ENCODE results near the gene PAIP2. TPM values are rescaled to one million over a fixed set of nuclear protein-coding genes. Genes with fewer than 3 reads are reported as not detected.

The PAIP2 gene
- polyA plus RNA-seq, 1 of the 3 experiments (the other 2 are of a cell fraction) = 73.2 TPM

DNA sequence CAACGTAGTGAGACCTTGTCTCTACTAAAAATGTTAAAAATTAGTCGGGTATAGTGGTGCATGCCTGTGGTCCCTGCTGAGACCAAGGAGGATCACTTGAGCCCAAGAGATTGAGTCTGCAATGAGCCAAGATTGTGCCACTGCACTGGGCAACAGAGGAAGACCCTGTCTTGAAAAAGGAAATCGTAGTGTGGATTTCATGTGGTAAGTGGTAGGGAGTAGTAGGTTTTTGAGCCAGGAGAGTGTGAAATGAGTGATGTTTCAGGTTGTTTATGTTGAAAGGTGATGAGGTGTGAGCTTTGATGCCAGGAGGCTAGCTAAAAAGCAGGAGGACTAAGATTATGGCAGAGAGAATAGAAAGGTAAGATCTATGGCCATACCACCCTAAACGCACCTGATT lies 42.2 kb upstream of the PAIP2 start:
- peaks cover 10 to 17% of the 10 kb centered on the region in 2 experiments; a peak in 3 of 4 replicates for H3K4me1 ChIP-seq (ENCODE audit: control insufficient read depth in 1 of 2, insufficient read depth in 2 of 2, low read depth in 1 of 2, low read length in 1 of 2)
- H3K9ac ChIP-seq = no peak overlapping the region
- H3K79me2 ChIP-seq (ENCODE audit: insufficient read depth) = peaks cover 100% of the 10 kb centered on the region
- no peaks in the 10 kb centered on the region for H3K36me3 ChIP-seq (replicated peaks in 1 of 2; ENCODE audit: control insufficient read depth in 1 of 2, insufficient read depth in 2 of 2, low read length in 1 of 2)
- WGBS (ENCODE audit: low lambda C conversion rate) = 62% methylated on average over 4 of the region's 4 CpGs
- H3K27me3 ChIP-seq (ENCODE audit: insufficient read depth) = no peaks in the 10 kb centered on the region
- H3K27ac ChIP-seq (ENCODE audit: low read depth in 2 of 2, low read length in 1 of 2) = no peak overlapping the region
- no peak overlapping the region for H3K4me3 ChIP-seq (ENCODE audit: low read depth in 2 of 2, low read length in 1 of 2)
- no peaks in the 10 kb centered on the region for H3K9me3 ChIP-seq
- CTCF ChIA-PET = interaction anchor here (0.9 to 1.3 kb wide), 2 partner anchors 21 to 23 kb away, joined by 5 read pairs; no protein-coding TSS in a partner anchor
- H3K4me2 ChIP-seq = no peak overlapping the region
- peaks cover 100% of the 10 kb centered on the region for H4K20me1 ChIP-seq (ENCODE audit: insufficient read depth)
- H3F3A ChIP-seq (replicated peaks; ENCODE audit: insufficient read depth) = peaks cover 20% of the 10 kb centered on the region
- TF ChIP-seq RCOR1 (IDR thresholded peaks at IDR 0.05; ENCODE audit: low read length) (no peak), JUND (IDR thresholded peaks at IDR 0.05) (no peak), YY1 (IDR thresholded peaks at IDR 0.05; ENCODE audit: low read depth) (no peak), ELF1 (IDR thresholded peaks at IDR 0.05) (no peak), MXI1 (IDR thresholded peaks at IDR 0.05; ENCODE audit: low read depth, low read length) (no peak), GABPA (IDR thresholded peaks at IDR 0.05; ENCODE audit: low read depth) (no peak), GATA2 (CRISPR knock-in tag; IDR thresholded peaks at IDR 0.05) (no peak), RXRA (IDR thresholded peaks at IDR 0.05; ENCODE audit: borderline replicate concordance, low read depth) (no peak)
- no peak overlapping the region for H2AFZ ChIP-seq (ENCODE audit: low read depth)
- no peak for DNase-seq
- H3K9me2 ChIP-seq = no peaks in the 10 kb centered on the region
- POLR2A ChIA-PET = no interaction called here

DNA sequence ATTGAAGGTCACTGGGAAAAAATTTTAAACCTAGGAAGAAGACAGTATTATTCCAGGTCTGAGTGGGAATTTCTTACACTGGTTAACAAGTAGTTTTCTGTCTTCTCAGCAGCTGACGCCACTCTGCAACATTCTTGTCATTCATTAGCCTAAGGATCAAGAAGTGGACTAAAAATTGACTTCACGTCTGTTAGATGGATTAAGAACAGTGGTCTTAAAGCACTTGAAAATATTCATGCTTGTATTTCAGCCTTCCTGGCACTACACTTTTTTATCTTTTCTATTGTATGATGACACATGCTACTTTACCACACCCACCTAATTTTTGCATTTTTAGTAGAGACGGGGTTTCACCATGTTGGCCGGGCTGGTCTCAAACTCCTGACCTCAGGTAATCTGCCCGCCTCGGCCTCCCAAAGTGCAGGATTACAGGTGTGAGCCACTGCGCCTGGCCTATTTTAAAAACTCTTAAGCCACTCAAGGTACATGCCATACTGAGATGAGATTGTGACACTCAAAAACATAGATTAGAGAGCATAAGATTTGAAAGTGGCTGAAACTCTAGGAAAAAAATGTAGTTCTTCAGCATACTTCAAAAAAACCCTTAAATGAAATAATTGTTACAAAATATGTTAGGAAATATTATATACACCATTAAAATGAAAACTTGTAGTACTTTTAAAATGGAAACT lies 39.7 kb upstream of the PAIP2 start:
- H3K4me3 ChIP-seq (ENCODE audit: low read depth in 2 of 2, low read length in 1 of 2) = no peak overlapping the region
- ChIA-PET CTCF (interaction anchor here (1.2 kb wide), 1 partner anchor 22 kb away, joined by 3 read pairs; no protein-coding TSS in a partner anchor), POLR2A (interaction anchor here (1.5 kb wide), 1 partner anchor 40 kb away, joined by 3 read pairs; the partner anchor contains the start of gene PAIP2)
- peaks cover 100% of the 10 kb centered on the region for H4K20me1 ChIP-seq (ENCODE audit: insufficient read depth)
- H3K9me2 ChIP-seq = no peaks in the 10 kb centered on the region
- DNase-seq = no peak
- no peaks in the 10 kb centered on the region for H3K27me3 ChIP-seq (ENCODE audit: insufficient read depth)
- H3K79me2 ChIP-seq (ENCODE audit: insufficient read depth) = peaks cover 100% of the 10 kb centered on the region
- 91% methylated on average over 7 of the region's 7 CpGs for WGBS (ENCODE audit: low lambda C conversion rate)
- no peak overlapping the region for H3K9ac ChIP-seq
- no peaks in the 10 kb centered on the region for H3K9me3 ChIP-seq
- no peak overlapping the region for H2AFZ ChIP-seq (ENCODE audit: low read depth)
- no peak overlapping the region for H3K27ac ChIP-seq (ENCODE audit: low read depth in 2 of 2, low read length in 1 of 2)
- no peak overlapping the region for H3K4me2 ChIP-seq
- H3F3A ChIP-seq (replicated peaks; ENCODE audit: insufficient read depth) = peaks cover 23% of the 10 kb centered on the region
- H3K4me1 ChIP-seq (ENCODE audit: control insufficient read depth in 1 of 2, insufficient read depth in 2 of 2, low read depth in 1 of 2, low read length in 1 of 2) = peaks cover 3 to 13% of the 10 kb centered on the region in 2 experiments; a peak in 3 of 4 replicates
- peaks cover 0 to 4% of the 10 kb centered on the region in 2 experiments for H3K36me3 ChIP-seq (replicated peaks in 1 of 2; ENCODE audit: control insufficient read depth in 1 of 2, insufficient read depth in 2 of 2, low read length in 1 of 2)
- TF ChIP-seq SIN3A (IDR thresholded peaks at IDR 0.05; ENCODE audit: borderline replicate concordance, low read depth, low read length) = no peak
- no peak for TF ChIP-seq GATA2 (CRISPR knock-in tag; IDR thresholded peaks at IDR 0.05)
- TF ChIP-seq POLR2AphosphoS5 (IDR thresholded peaks at IDR 0.05; ENCODE audit: low read depth, low read length) = no peak
- TF ChIP-seq, protein P1, sequence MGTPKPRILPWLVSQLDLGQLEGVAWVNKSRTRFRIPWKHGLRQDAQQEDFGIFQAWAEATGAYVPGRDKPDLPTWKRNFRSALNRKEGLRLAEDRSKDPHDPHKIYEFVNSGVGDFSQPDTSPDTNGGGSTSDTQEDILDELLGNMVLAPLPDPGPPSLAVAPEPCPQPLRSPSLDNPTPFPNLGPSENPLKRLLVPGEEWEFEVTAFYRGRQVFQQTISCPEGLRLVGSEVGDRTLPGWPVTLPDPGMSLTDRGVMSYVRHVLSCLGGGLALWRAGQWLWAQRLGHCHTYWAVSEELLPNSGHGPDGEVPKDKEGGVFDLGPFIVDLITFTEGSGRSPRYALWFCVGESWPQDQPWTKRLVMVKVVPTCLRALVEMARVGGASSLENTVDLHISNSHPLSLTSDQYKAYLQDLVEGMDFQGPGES (IDR thresholded peaks at IDR 0.05; ENCODE audit: low read depth, low read length) = no peak
- TF ChIP-seq, protein P2, sequence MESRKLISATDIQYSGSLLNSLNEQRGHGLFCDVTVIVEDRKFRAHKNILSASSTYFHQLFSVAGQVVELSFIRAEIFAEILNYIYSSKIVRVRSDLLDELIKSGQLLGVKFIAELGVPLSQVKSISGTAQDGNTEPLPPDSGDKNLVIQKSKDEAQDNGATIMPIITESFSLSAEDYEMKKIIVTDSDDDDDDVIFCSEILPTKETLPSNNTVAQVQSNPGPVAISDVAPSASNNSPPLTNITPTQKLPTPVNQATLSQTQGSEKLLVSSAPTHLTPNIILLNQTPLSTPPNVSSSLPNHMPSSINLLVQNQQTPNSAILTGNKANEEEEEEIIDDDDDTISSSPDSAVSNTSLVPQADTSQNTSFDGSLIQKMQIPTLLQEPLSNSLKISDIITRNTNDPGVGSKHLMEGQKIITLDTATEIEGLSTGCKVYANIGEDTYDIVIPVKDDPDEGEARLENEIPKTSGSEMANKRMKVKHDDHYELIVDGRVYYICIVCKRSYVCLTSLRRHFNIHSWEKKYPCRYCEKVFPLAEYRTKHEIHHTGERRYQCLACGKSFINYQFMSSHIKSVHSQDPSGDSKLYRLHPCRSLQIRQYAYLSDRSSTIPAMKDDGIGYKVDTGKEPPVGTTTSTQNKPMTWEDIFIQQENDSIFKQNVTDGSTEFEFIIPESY (IDR thresholded peaks at IDR 0.05; ENCODE audit: borderline replicate concordance, low read depth) = no peak
- no peak for TF ChIP-seq SMC3 (IDR thresholded peaks at IDR 0.05; ENCODE audit: low read depth, low read length)
- no peak for TF ChIP-seq EZH2phosphoT487 (IDR thresholded peaks at IDR 0.05; ENCODE audit: borderline replicate concordance, low read depth)
- no peak for TF ChIP-seq TEAD4 (IDR thresholded peaks at IDR 0.05; ENCODE audit: borderline replicate concordance, insufficient read depth)
- TF ChIP-seq, protein P3, sequence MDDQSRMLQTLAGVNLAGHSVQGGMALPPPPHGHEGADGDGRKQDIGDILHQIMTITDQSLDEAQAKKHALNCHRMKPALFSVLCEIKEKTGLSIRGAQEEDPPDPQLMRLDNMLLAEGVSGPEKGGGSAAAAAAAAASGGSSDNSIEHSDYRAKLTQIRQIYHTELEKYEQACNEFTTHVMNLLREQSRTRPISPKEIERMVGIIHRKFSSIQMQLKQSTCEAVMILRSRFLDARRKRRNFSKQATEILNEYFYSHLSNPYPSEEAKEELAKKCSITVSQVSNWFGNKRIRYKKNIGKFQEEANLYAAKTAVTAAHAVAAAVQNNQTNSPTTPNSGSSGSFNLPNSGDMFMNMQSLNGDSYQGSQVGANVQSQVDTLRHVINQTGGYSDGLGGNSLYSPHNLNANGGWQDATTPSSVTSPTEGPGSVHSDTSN (IDR thresholded peaks at IDR 0.05) = no peak
- TF ChIP-seq RXRA (IDR thresholded peaks at IDR 0.05; ENCODE audit: borderline replicate concordance, low read depth) = no peak
- TF ChIP-seq GABPA (IDR thresholded peaks at IDR 0.05; ENCODE audit: low read depth) = no peak
- TF ChIP-seq YY1 (IDR thresholded peaks at IDR 0.05; ENCODE audit: low read depth) = no peak
- TF ChIP-seq, protein P4, sequence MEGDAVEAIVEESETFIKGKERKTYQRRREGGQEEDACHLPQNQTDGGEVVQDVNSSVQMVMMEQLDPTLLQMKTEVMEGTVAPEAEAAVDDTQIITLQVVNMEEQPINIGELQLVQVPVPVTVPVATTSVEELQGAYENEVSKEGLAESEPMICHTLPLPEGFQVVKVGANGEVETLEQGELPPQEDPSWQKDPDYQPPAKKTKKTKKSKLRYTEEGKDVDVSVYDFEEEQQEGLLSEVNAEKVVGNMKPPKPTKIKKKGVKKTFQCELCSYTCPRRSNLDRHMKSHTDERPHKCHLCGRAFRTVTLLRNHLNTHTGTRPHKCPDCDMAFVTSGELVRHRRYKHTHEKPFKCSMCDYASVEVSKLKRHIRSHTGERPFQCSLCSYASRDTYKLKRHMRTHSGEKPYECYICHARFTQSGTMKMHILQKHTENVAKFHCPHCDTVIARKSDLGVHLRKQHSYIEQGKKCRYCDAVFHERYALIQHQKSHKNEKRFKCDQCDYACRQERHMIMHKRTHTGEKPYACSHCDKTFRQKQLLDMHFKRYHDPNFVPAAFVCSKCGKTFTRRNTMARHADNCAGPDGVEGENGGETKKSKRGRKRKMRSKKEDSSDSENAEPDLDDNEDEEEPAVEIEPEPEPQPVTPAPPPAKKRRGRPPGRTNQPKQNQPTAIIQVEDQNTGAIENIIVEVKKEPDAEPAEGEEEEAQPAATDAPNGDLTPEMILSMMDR (IDR thresholded peaks at IDR 0.05) = no peak
- TF ChIP-seq RCOR1 (IDR thresholded peaks at IDR 0.05; ENCODE audit: low read length) = no peak
- no peak for TF ChIP-seq FOXJ3 (CRISPR knock-in tag; IDR thresholded peaks at IDR 0.05)
- TF ChIP-seq EP300 (IDR thresholded peaks at IDR 0.05; ENCODE audit: borderline replicate concordance in 1 of 2, low read depth in 1 of 2, low read length in 1 of 2) = no peak
- no peak for TF ChIP-seq FOSL2 (IDR thresholded peaks at IDR 0.05; ENCODE audit: borderline replicate concordance, low read depth)
- TF ChIP-seq NRF1 (IDR thresholded peaks at IDR 0.05; ENCODE audit: low read depth, low read length) = no peak

All from SK-N-SH (cell line).